Testis (tissue), 3 donors: ENCODE measurements around the gene SLX4IP. TPM values are rescaled to one million over a fixed set of nuclear protein-coding genes. Genes with fewer than 3 reads are reported as not detected.

Experiments
- DNase-seq: peaks from one replicate; pipeline ENCODE4 v3.0.0-alpha.2; 2019
- H3K27ac ChIP-seq, 2 donors: fragments of 200-600 bp; sonication (generic); one replicate each; pipeline ENCODE4 v1.5.1; 2019
- H3K27me3 ChIP-seq: fragments of 200-600 bp; sonication (generic); one replicate; pipeline ENCODE4 v1.5.1; 2019
- H3K36me3 ChIP-seq: fragments of 200-600 bp; sonication (generic); one replicate; pipeline ENCODE4 v1.5.1; 2017; ENCODE audit warnings: low read depth; ENCODE audit errors: missing control alignments
- H3K4me1 ChIP-seq: fragments of 200-600 bp; sonication (generic); one replicate; pipeline ENCODE4 v1.5.1; 2019
- H3K4me3 ChIP-seq, 2 donors: fragments of 200-600 bp; sonication (generic); one replicate each; pipeline ENCODE4 v1.5.1; 2017 to 2019
- H3K9me3 ChIP-seq: fragments of 200-600 bp; sonication (generic); one replicate; pipeline ENCODE4 v1.5.1; 2017
- POLR2A ChIP-seq: fragments of 450-650 bp; IDR thresholded peaks from one replicate; pipeline ENCODE4 v1.6.1; 2017; ENCODE audit warnings: antibody characterized with exemption, mild to moderate bottlenecking, moderate library complexity
- WGBS, 2 donors: methylation state at CpG; one replicate each; pipeline ENCODE4 v1.1.5; 2018; 5-methylcytosine and 5-hydroxymethylcytosine counted together
- intact Hi-C: fragments of 100-400 bp; cut with DNase I; formaldehyde crosslinking; loops from one replicate; pipeline ENCODE4 v1.15.1; 2023; ENCODE audit warnings: low total_unique reads
- polyA plus RNA-seq: library from polyadenylated mRNA; stranded (reverse); fragments of 350-450 nt; fragmentation: Illumina TruSeq; extraction: RNeasy Lipid Tissue Mini Kit (QIAGEN cat#74804); gene quantifications from one replicate; pipeline ENCODE4 v1.2.3, GENCODE V29; 2014; ENCODE audit warnings: low read depth, low replicate concordance; ENCODE audit not compliant: insufficient read depth
- total RNA-seq, 2 donors: library from RNA; depleted of rRNA; stranded (reverse); fragments of >200 nt; gene quantifications; one replicate each; pipeline ENCODE4 v1.2.3, GENCODE V29; 2016
- TF ChIP-seq, protein P1 (sequence below), 3 experiments: fragments of 450-650 bp in 2 of 3; fragments of 200-600 bp in 1 of 3; sonication (generic) in 1 of 3; IDR thresholded peaks; one replicate each; pipeline ENCODE4 v1.5.1; 2016 to 2019; ENCODE audit warnings: antibody characterized with exemption in 3 of 3, mild to moderate bottlenecking in 2 of 3, moderate library complexity in 1 of 3

Gene SLX4IP
- total and polyA plus RNA-seq, 3 donors from 2014 or later = 3.8 to 10.8 (median 9.7) TPM

- WGBS, 2 donors = 79 to 81% methylated on average over 10 to 14 of the region's 14 CpGs
- DNase-seq = no peak
Observed at GRCh38 chr20:10644458-10645204, 209.5 kb downstream of the SLX4IP start.

DNA sequence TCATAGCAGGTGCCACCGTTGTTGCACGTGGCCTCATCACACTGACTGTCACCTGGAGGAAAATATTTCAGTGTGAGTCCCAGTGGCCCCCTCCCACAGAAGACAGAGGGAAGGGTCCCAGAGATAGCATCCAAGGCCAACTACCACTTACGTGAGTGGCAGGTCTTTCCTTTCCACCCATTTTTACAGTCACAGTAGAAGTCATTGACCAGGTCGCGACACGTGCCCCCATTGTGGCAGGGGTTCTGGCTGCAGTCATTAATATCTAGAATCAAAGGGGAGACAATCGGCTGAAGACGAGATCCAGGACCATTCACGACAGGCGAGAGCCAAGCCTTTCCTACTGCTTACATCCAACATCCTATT lies 210.1 kb downstream of the SLX4IP start:
- TF ChIP-seq, protein P1, sequence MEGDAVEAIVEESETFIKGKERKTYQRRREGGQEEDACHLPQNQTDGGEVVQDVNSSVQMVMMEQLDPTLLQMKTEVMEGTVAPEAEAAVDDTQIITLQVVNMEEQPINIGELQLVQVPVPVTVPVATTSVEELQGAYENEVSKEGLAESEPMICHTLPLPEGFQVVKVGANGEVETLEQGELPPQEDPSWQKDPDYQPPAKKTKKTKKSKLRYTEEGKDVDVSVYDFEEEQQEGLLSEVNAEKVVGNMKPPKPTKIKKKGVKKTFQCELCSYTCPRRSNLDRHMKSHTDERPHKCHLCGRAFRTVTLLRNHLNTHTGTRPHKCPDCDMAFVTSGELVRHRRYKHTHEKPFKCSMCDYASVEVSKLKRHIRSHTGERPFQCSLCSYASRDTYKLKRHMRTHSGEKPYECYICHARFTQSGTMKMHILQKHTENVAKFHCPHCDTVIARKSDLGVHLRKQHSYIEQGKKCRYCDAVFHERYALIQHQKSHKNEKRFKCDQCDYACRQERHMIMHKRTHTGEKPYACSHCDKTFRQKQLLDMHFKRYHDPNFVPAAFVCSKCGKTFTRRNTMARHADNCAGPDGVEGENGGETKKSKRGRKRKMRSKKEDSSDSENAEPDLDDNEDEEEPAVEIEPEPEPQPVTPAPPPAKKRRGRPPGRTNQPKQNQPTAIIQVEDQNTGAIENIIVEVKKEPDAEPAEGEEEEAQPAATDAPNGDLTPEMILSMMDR (IDR thresholded peaks at IDR 0.05) = no peak
- no peak for TF ChIP-seq POLR2A
- Histone ChIP-seq H3K9me3 (no peaks in the 10 kb centered on the region), H3K27me3 (no peaks in the 10 kb centered on the region), H3K4me3 (no peak overlapping the region), H3K27ac (no peak overlapping the region), H3K36me3 (no peaks in the 10 kb centered on the region), H3K4me1 (no peaks in the 10 kb centered on the region)
- 79 to 91% methylated on average over 10 of the region's 10 CpGs for WGBS, 2 donors
- no peak for DNase-seq
- intact Hi-C loops = no loop called here

More at GRCh38 chr20:10644458-10645204, 209.5 kb downstream of the SLX4IP start:
- no peaks in the 10 kb centered on the region for H3K27me3 ChIP-seq
- TF ChIP-seq, protein P1 (IDR thresholded peaks at IDR 0.05) = no peak
- TF ChIP-seq POLR2A = no peak
- no peaks in the 10 kb centered on the region for H3K9me3 ChIP-seq
- no peak overlapping the region for H3K4me3 ChIP-seq
- intact Hi-C loops = no loop called here
- H3K27ac ChIP-seq = no peak overlapping the region
- H3K4me1 ChIP-seq = no peaks in the 10 kb centered on the region
- H3K36me3 ChIP-seq = no peaks in the 10 kb centered on the region

DNA sequence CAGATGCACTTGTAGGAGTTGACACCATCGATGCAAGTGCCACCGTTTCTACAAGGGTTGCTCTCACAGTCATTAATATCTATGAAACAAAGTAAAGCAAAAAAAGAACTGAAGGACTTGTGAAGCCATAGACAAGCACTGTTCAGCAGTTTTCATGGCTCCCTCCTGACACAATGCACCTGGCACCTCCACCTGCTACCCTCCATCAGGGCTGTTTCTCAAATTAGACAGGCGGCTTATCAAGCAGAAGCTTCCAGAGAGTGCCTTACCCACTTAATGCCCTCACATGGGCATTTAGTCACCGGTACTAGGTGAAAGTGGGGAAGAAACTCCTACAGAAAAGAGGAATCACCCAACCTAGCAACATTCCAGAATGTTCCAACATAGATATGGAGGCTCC lies 210.9 kb downstream of the SLX4IP start:
- DNase-seq = no peak
- Histone ChIP-seq H3K36me3 (no peaks in the 10 kb centered on the region), H3K9me3 (no peaks in the 10 kb centered on the region), H3K4me1 (peaks cover under 1% of the 10 kb centered on the region), H3K27ac (no peak overlapping the region), H3K27me3 (no peaks in the 10 kb centered on the region), H3K4me3 (no peak overlapping the region)
- intact Hi-C loops = no loop called here
- TF ChIP-seq, protein P1 (IDR thresholded peaks at IDR 0.05) = no peak
- TF ChIP-seq POLR2A = no peak
- WGBS, 2 donors = 77 to 88% methylated on average over 4 of the region's 4 CpGs

DNA sequence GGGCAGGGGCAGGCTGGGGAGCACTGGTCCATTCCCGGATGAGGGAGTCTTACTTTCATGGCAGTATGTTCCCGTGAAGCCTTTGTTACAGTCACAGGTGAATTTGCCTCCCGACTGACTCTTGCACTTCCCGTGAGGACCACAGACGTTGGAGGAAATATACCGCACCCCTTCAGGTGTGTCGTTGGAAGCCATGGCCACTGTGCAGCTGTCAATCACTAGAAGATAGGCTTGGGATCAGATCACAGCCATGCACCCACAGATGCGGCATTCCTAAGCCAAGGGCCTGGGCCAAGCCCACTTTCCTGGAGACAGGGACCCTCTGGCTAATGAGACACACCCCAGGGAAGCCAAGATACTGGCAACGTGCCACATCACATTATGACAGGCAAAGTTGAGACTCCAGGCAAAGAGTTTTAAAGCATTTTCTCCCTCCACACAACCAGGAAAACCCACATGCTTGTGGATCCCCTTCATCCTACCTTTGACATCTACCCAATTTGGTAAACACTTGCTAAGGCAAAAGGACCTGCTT lies 211.8 kb downstream of the SLX4IP start:
- 88% methylated on average over 9 of the region's 9 CpGs for WGBS, 2 donors
- no peak overlapping the region for H3K27ac ChIP-seq
- H3K27me3 ChIP-seq = no peaks in the 10 kb centered on the region
- no peaks in the 10 kb centered on the region for H3K36me3 ChIP-seq
- no peaks in the 10 kb centered on the region for H3K9me3 ChIP-seq
- intact Hi-C loops = no loop called here
- H3K4me1 ChIP-seq = peaks cover 5% of the 10 kb centered on the region
- DNase-seq = no peak
- no peak for TF ChIP-seq POLR2A
- no peak overlapping the region for H3K4me3 ChIP-seq

DNA sequence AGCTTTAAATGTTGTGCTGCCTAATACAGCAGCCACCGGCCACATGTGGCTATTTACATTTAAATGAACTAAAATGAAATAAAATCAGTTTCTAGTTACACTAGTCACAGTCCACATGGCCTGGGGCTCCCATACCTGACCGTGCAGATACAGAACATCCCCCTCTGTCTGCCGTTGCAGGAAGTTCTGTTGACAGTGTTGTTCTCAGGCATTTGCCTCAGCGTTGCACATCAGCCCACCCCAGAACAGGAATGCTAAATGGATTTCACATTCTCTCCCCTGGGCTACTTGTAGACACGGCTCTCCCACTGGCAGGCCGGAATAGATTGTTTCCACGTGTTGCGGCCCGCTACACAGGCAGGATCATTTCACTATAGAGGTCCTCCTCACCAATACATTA lies 212.4 kb downstream of the SLX4IP start:
- no peak for DNase-seq
- intact Hi-C loops = no loop called here
- TF ChIP-seq POLR2A = no peak
- TF ChIP-seq, protein P1 (IDR thresholded peaks at IDR 0.05) = no peak
- no peak overlapping the region for H3K27ac ChIP-seq
- no peaks in the 10 kb centered on the region for H3K9me3 ChIP-seq
- WGBS, 2 donors = 69 to 71% methylated on average over 4 to 9 of the region's 9 CpGs
- H3K4me3 ChIP-seq = no peak overlapping the region
- no peaks in the 10 kb centered on the region for H3K27me3 ChIP-seq
- no peaks in the 10 kb centered on the region for H3K36me3 ChIP-seq
- peaks cover 9% of the 10 kb centered on the region for H3K4me1 ChIP-seq
